Heart right ventricle (tissue), 16 donors: ENCODE measurements around the gene RPS19. TPM values are rescaled to one million over a fixed set of nuclear protein-coding genes. Genes with fewer than 3 reads are reported as not detected.

Source experiments
- ATAC-seq, 8 donors: fragments of 200-7000 bp; cut with Tn5 transposase; one replicate each; pipeline ENCODE4 v1.9.1; 2020; ENCODE audit warnings: mild to moderate bottlenecking in 8 of 8, moderate library complexity in 8 of 8, moderate number of reproducible peaks in 1 of 8
- DNase-seq, 2 donors: peaks; one replicate each; pipeline ENCODE4 v3.0.0-alpha.2; 2020
- H3K27ac ChIP-seq, 10 donors: fragments of 200-600 bp; sonication (generic) in 2 of 10; one replicate each; pipeline versions ENCODE4 v1.5.0 to v1.8.0; 2020 to 2022; ENCODE audit warnings: mild to moderate bottlenecking in 3 of 10
- H3K27me3 ChIP-seq, 7 donors: fragments of 200-600 bp; one replicate each; pipeline ENCODE4 v1.8.0; 2021 to 2022; ENCODE audit warnings: mild to moderate bottlenecking in 2 of 7
- H3K36me3 ChIP-seq, 9 donors: fragments of 200-600 bp; sonication (generic) in 1 of 9; one replicate each; pipeline versions ENCODE4 v1.5.0 to v1.8.0; 2020 to 2022; ENCODE audit warnings: mild to moderate bottlenecking in 2 of 9
- H3K4me1 ChIP-seq, 9 donors: fragments of 200-600 bp; sonication (generic) in 1 of 9; one replicate each; pipeline versions ENCODE4 v1.5.0 to v1.8.0; 2020 to 2022; ENCODE audit warnings: mild to moderate bottlenecking in 4 of 9
- H3K4me3 ChIP-seq, 10 donors: fragments of 200-600 bp; sonication (generic) in 2 of 10; one replicate each; pipeline versions ENCODE4 v1.5.0 to v1.8.0; 2020 to 2022; ENCODE audit warnings: mild to moderate bottlenecking in 7 of 10, moderate library complexity in 2 of 10
- H3K9me3 ChIP-seq, 11 donors: fragments of 200-600 bp in 10 of 11; sonication (generic) in 2 of 11; one replicate each; pipeline versions ENCODE4 v1.5.0 to v1.8.0; 2013 to 2022; ENCODE audit warnings: mild to moderate bottlenecking in 2 of 11, control low read depth in 1 of 11, moderate library complexity in 1 of 11
- WGBS, 2 donors: extraction: QIAGEN DNeasy Blood & Tissue Kit; methylation state at CpG; one replicate each; pipeline ENCODE4 v1.1.7; 2013; ENCODE audit warnings: inconsistent platforms in 1 of 2; 5-methylcytosine and 5-hydroxymethylcytosine counted together
- intact Hi-C, 10 donors: fragments of 100-400 bp; cut with DNase I; formaldehyde crosslinking; loops; one replicate each; pipeline versions ENCODE4 v1.11.1 to v1.14.2; 2022
- polyA plus RNA-seq, 2 donors: library from polyadenylated mRNA; stranded (reverse); fragments of 200-250 nt; gene quantifications; one replicate each; pipeline ENCODE4 v1.2.3, GENCODE V29; 2013
- total RNA-seq, 10 donors: library from RNA; stranded (reverse); fragmentation: NEBNext Ultra II Directional in 3 of 10; extraction: Animal tissue kit (Norgen Biotek cat#: 25700) in 3 of 10; gene quantifications; one replicate each; pipeline versions ENCODE4 v1.2.1 to v1.2.4, GENCODE V29; 2021 to 2023
- TF ChIP-seq, protein P1 (sequence below), 9 donors: fragments of 200-600 bp; sonication (generic) in 2 of 9; IDR thresholded peaks; one replicate each; pipeline versions ENCODE4 v1.5.0 to v1.8.0; 2021 to 2022; ENCODE audit warnings: antibody characterized with exemption in 9 of 9, mild to moderate bottlenecking in 5 of 9, moderate library complexity in 1 of 9
- donor health status: Arrhythmogenic right ventricular cardiomyopathy.
- donor health status: ischemic (EF 13 %, LVEDD 7.1; RV severe dilation, severe dysfunction).
- donor health status: healthy with polysubstance abuse.
- donor health status: DM: no; HTN: yes; CAD: no.
- donor health status: DM: no; HTN: no; CAD: no.
- donor health status: ischemic (EF 25% LVEDD 6.9; RV normal size, moderate dysfunction).
- donor health status: ischemic (EF 25% LVEDD 5.7; RV mildly dilated, moderate dysfunction).
- donor health status: healthy.
- donor health status: DM: yes; HTN: yes; CAD: no.
- donor health status: Ischemic cardiomyopathy.
- donor health status: ischemic (EF 35%, LVEDD 5.7; RV mildly dilated, moderate dysfunction).
- donor health status: nonischemic (EF 11% LVEDD 7.7; RV severe dilation, severe dysfunction).
- donor health status: DM: yes; HTN: yes; CAD: no.
- donor health status: PGD.
- donor health status: ischemic (EF 29% LVEDD 5.4; RV normal size, mild dysfunction).
- donor health status: nonischemic (EF 23%, LVEDD 6.1; RV moderate dilation, normal function).

Gene RPS19
- total and polyA plus RNA-seq, 12 donors, result 446 to 1,996 (median 596) TPM

DNA sequence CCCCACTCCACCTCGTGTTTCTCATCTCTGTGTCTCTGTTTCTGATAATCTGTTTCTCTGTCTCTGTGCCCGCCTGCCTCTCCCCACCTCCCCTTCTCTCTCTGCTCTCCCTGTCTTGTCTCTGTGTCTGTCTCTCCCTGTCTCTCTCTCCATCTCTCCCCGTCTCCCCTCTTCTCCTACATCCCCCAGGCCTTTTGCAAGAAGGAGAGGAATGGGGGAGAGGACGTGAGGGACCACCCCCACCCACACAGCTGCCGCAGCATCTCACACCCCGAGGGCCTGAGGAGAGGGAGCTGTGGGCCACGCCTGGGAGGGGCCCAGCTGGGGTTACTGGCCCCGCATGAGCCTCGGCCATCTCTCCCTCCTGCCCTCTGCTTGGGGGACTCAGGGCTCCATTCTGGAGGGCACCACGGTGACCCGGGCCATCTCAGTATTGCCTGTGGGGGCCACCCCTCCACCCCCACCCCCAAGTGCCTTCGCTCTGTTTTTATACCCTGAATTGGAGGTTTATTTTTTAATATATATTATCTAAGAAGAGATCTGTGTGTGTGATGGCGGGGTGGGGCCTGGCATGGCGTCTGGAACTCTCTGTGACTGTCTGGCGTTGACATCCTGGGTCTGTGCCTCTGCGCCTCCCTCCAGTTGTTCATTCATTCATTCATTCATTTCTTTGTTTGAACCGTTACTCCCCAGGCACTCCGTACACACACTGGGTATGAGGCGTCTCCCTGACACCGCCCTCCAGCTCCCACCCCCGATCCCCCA, 47.0 kb downstream of the RPS19 start:
- peaks cover 0 to 63% (median 39%) of the 10 kb centered on the region in 9 donors for H3K36me3 ChIP-seq
- WGBS, 2 donors, result 83 to 85% methylated on average over 21 of the region's 21 CpGs
- DNase-seq (no peak), ATAC-seq (no peak)
- TF ChIP-seq, protein P1, sequence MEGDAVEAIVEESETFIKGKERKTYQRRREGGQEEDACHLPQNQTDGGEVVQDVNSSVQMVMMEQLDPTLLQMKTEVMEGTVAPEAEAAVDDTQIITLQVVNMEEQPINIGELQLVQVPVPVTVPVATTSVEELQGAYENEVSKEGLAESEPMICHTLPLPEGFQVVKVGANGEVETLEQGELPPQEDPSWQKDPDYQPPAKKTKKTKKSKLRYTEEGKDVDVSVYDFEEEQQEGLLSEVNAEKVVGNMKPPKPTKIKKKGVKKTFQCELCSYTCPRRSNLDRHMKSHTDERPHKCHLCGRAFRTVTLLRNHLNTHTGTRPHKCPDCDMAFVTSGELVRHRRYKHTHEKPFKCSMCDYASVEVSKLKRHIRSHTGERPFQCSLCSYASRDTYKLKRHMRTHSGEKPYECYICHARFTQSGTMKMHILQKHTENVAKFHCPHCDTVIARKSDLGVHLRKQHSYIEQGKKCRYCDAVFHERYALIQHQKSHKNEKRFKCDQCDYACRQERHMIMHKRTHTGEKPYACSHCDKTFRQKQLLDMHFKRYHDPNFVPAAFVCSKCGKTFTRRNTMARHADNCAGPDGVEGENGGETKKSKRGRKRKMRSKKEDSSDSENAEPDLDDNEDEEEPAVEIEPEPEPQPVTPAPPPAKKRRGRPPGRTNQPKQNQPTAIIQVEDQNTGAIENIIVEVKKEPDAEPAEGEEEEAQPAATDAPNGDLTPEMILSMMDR (IDR thresholded peaks at IDR 0.05), result no peak
- no peaks in the 10 kb centered on the region for H3K9me3 ChIP-seq
- H3K4me3 ChIP-seq, result no peak overlapping the region
- H3K4me1 ChIP-seq, result no peaks in the 10 kb centered on the region
- intact Hi-C loops, result no loop called here
- no peak overlapping the region for H3K27ac ChIP-seq
- H3K27me3 ChIP-seq, result peaks cover 0 to 25% (median 15%) of the 10 kb centered on the region in 7 donors

DNA sequence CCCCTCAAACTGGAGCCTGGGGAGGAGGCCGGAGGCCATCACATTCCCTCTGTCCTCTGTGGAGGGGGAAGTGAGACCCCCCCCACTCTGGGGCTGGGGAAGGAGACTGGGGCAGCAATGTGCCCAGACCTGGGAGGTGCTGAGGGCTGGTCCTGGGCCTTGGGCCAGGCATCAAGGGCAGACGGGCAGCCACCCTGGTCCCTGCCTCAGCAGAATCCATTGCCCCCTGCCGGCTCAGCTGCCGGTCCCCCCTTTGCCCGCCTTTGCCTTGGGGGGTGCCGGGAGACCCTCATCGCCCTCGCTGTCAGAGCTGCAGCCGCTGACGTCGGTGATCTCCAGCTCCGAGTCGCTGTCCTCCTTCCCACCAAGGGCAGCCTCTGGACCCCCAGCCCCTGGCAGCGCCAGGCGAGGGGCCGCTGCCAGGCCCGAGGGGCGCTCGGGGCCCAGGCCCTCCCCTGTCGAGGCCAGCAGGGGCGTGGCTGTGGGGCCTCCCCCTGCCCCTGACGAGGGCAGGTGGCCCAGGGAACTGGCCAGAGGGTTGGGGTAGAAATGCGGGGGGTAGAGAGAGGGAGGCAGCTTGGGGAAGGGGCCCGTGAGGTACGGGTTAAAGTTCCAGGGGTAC, 48.0 kb downstream of the RPS19 start:
- no peak for DNase-seq
- H3K27me3 ChIP-seq, result peaks cover 0 to 35% (median 25%) of the 10 kb centered on the region in 7 donors
- no peak overlapping the region for H3K27ac ChIP-seq
- no peaks in the 10 kb centered on the region for H3K4me1 ChIP-seq
- no peak overlapping the region for H3K4me3 ChIP-seq
- no peak for ATAC-seq
- TF ChIP-seq, protein P1 (IDR thresholded peaks at IDR 0.05), result no peak
- no peaks in the 10 kb centered on the region for H3K9me3 ChIP-seq
- 83 to 87% methylated on average over 21 to 25 of the region's 25 CpGs for WGBS, 2 donors
- intact Hi-C loops, result no loop called here
- H3K36me3 ChIP-seq, result peaks cover 0 to 53% (median 30%) of the 10 kb centered on the region in 9 donors

DNA sequence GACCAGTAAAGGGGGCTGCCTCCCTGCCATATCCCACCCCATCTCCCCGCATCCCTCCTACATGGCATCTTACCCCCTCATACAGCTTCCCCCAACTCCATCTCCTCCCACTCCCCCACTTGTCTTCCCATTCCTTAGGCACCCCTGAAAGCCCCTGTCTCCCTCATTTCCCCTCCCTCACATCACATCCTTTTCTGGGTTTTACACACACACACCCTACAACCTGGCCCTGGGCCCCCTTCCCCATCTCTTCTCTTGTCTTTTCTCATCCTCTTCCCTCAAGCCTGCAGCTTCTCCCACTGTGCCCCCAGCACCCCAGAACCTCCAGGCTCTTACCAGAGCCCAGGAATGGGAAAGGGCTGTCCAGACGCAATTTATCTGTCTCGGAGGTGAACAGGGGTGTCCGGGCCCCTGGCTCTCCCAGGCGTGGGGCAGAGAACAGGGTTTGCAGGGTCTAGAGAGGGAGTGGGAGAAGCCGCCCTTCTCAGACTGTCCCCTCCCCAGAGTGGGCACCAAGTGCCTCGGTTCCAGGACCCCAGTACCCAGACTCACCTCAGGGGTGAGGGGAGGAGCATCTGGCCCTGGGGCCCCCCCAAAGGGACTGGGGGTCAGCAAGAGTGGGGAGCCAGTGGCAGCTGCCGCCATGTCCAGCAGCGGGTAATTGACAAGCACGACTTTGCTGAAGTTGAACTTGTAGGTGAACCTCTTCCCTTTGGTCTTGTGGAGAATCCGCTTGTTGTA, 48.8 kb downstream of the RPS19 start:
- WGBS, 2 donors, result 77 to 79% methylated on average over 11 of the region's 11 CpGs
- ATAC-seq (no peak), DNase-seq (no peak)
- H3K9me3 ChIP-seq, result no peaks in the 10 kb centered on the region
- H3K36me3 ChIP-seq, result peaks cover 0 to 45% (median 22%) of the 10 kb centered on the region in 9 donors
- no peak overlapping the region for H3K27ac ChIP-seq
- intact Hi-C loops, result no loop called here
- H3K27me3 ChIP-seq, result peaks cover 0 to 43% (median 31%) of the 10 kb centered on the region in 7 donors
- no peak overlapping the region for H3K4me3 ChIP-seq
- TF ChIP-seq, protein P1 (IDR thresholded peaks at IDR 0.05), result no peak
- no peaks in the 10 kb centered on the region for H3K4me1 ChIP-seq

GRCh38 chr19:41909706-41910105, 49.7 kb downstream of the RPS19 start:
- DNase-seq, result no peak
- intact Hi-C loops, result no loop called here
- H3K27me3 ChIP-seq, result peaks cover 0 to 49% (median 36%) of the 10 kb centered on the region in 7 donors
- H3K36me3 ChIP-seq, result peaks cover 0 to 37% (median 14%) of the 10 kb centered on the region in 9 donors
- H3K4me1 ChIP-seq, result no peaks in the 10 kb centered on the region
- WGBS, 2 donors, result 46 to 48% methylated on average over 13 of the region's 13 CpGs
- TF ChIP-seq, protein P1 (IDR thresholded peaks at IDR 0.05), result no peak
- no peak overlapping the region for H3K4me3 ChIP-seq
- H3K27ac ChIP-seq, result no peak overlapping the region
- no peak for ATAC-seq
- H3K9me3 ChIP-seq, result no peaks in the 10 kb centered on the region
